ENCODE results near the gene TMEM150B.

GRCh38 chr19:55304980-55305379 lies 20.2 kb downstream of the TMEM150B start:
- TF ChIP-seq CTCF (conservative IDR thresholded peaks at IDR 0.05): no peak
- no peak for TF ChIP-seq EZH2 (IDR thresholded peaks at IDR 0.05; ENCODE audit: low read depth)

Data from PC-9 (cell line).